ENCODE data around the gene MXRA7.
A peak's percentile ranks its signal among the peaks of the same experiment; 100 is the strongest.
"Not testable (repeated sequence)": the region's sequence is repeated elsewhere in the genome, so short reads cannot be mapped to it uniquely, and the experiment has no call there.

MXRA7 gene, protein sequence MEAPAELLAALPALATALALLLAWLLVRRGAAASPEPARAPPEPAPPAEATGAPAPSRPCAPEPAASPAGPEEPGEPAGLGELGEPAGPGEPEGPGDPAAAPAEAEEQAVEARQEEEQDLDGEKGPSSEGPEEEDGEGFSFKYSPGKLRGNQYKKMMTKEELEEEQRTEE

GRCh38 chr17:76710863-76711611 is at the start of gene MXRA7:
MXRA7 (minus strand) TSS chr17:76710965; CDS start chr17:76710946, 19 bp downstream.
- peak; percentile 46 for DNase-seq

GRCh38 chr17:76758570-76758969 is 47.8 kb upstream of the MXRA7 start:
- no peak for DNase-seq

- no peak for DNase-seq
Measured at GRCh38 chr17:76757256-76757655, 46.5 kb upstream of the MXRA7 start.

DNA sequence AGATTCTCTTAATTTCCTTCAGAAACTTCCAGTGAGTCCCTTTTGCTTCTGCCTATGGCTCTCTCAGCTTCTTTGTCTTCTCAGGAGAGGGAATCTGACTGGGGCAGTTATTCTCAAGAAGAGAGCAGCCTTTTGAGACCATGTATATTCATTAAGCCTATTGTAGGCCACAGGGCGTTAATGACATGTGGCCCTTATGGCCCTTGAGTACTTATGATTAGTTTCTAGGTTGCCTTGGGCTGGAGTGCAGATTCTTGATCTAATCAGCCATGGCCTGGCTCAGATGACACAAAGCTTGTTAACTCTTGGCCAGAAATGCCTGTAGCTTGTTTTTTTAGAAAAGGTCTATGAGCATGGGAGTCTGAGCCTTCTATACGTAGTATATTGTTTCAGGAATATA is 44.5 kb upstream of the MXRA7 start:
- DNase-seq: no peak

- DNase-seq: no peak
Measured at GRCh38 chr17:76753061-76753961, 42.5 kb upstream of the MXRA7 start.

GRCh38 chr17:76752006-76752405 is 41.2 kb upstream of the MXRA7 start:
- DNase-seq: no peak

GRCh38 chr17:76751416-76751993 is 40.7 kb upstream of the MXRA7 start:
- DNase-seq: no peak

DNA sequence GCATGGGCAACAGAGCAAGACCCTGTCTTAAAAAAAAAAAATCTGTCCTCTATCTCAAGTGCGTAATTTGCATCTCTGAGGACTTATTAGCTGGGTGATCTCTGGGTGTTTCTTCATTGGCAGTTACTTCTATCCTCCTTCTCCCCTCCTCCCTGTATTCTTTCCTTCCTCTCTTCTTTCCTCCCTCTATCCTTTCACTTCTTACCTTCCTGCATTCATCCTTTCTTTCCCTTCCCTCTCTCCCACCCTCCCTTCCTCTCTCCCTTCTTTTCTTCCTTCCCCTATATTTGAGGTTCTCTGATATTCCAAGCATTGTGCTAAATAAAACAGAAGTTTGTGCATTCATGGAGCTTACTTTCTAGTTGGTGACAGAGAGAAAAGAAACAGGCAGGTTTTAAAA is 37.9 kb upstream of the MXRA7 start:
- no peak for DNase-seq

DNA sequence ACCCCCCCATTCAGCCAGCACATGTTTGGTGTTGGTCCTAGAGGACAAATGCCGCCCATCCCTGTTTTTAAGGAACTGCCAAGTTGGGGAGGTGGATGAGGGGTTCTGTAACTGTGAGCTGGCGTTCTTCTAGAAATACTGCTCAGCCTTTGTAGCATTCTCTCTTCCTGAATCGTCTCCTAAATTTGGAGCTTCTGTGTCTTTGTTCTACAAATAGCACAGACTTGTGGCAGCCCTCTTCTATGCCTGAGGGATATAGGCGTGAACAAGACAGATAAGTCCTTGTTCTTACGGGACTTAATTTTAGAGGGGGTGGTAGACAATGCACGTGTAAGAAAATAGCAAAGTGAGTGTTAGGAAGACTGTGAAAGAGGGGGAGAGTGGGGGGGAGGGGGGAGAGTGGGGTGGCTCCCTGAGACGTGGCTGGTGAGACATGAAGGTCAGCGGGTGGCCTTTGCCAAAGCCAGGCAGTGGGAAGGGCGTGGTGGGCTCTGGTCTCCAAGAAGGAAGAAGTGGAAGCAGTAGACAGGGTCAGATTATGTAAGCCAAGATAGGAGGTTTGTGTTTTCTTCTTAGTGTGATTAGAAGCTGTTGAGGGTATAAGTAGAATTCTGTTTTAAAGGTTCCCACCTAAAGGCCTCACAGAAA is 37.1 kb upstream of the MXRA7 start:
- no peak for DNase-seq

GRCh38 chr17:76745785-76746184 is 35.0 kb upstream of the MXRA7 start:
- not testable (repeated sequence) for DNase-seq

DNA sequence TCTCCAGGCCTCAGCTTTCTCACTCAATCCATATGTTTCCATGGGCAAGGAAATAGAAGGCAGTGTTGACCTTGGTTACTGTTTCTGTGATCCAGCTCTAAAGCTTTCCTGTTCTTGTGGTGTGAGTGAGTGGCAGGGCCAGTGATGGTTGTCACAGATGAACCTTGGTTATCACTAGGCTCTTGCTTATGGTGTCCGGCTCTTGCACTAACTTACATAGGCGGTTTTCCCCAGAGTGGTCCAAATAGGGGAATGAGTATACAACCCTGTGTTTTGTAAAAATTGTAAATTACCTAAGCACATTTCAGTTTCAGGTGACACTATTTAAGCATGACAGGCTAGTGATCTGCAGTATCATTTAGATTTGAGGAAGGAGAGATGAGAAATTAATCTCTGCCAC is 34.0 kb upstream of the MXRA7 start:
- DNase-seq: no peak

DNA sequence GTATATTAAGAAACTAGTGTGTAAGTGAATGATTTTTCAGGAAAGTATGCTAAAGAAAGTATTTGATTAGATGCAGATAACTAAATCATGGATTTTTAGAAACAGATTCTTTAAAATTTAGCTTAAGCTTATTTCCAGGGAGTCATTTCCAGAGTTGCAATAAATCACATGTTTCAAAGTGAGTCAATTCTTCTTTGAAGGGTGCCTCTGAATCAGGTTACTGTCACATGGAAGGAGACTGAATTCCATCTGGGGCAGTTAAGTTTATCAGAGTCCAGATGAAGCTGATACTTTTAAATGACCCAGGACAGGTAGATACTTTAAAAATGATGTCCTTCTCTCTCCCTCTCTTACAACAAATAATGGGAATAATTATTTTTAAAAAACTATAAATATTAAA is 32.2 kb upstream of the MXRA7 start:
- DNase-seq: no peak

DNA sequence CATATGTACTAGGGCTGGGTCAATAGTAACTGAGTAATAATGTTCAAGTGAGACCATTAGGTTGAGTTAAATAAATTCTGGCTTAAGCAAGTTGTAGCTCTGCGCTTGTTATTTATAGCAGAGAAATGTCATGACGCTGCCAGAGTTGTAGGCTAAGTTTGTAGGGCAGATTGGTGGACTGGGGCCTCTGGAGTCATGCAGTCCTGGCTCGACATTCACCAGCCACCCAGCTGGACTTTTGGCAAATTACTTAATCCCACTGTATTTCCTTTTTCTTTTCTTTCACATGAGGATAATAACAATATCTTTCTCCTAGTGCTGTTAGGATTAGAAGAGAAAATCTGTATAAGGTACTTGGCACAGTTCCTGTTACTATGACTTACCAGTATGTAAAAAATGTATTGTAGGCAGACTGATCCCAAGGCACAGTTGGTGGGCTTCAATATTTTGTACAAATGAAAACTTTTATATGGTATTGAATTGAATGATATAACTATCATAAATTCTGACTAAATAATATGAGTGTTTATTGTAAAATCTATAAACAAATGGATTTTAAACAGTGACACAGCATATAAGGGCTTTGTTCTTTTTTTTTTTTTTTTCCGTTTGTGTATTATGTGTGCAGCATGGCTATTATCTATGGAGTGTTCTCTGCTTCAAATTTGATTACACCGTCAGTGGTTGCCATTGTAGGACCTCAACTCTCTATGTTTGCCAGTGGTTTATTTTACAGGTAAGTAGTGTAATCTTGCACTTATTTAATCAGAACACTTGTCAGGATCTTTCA is 29.8 kb upstream of the MXRA7 start:
- DNase-seq: no peak

GRCh38 chr17:76739568-76740115 is 28.9 kb upstream of the MXRA7 start:
- DNase-seq: not testable (repeated sequence)

DNA sequence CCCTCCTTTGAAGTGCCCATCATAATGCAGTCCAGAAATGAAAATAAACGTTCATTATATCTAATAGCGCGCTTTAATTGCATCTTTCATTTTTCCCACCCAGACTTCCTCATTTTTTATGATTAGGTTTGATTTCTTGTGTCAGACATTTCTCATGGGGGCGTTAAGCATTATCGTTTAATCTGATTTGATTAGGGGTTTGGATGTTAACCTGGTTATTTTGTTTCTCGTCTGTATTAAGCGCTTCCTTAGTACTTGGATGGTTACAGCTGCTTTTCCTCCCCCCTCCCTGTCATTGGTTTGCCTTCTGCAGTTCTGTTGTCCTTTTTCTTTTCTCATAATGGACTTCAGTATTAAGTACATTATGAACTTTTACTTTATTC is 27.7 kb upstream of the MXRA7 start:
- no peak for DNase-seq

DNA sequence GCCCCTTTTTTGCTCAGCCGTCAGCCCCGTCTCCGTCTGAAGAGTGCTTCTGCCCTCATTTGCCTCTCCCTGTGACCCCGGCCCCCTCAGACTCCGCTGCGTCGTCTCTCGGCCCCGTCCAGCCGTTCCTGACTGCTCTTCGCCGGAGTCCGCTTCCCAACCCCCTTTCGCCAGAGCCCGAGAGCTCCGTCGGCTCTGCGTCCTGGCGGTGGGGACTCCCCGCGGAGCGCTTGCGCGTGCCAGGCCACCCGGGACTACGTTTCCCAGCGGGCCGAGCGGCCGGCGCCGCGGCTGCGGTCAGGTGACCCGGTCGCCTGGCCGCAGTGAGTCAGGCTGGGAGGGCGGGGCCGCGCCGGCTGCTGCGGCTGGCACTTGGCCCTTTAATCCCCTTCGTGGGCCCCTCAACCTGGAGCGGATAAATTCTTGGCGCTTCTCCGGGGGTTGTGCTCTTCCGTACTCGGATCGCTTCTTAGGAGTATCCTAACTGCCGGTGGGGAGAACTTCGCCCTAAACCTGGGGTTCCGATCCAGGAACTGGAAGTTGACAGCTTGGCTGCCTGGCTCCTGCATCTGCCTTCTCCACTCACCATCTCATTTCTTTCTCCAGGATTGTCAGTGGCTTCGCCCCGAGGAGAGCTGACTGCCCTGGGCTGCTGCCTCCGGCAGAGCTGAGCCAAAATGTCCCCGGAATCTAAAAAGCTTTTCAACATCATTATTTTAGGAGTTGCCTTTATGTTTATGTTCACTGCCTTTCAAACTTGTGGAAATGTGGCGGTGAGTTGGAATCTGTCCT is 27.1 kb upstream of the MXRA7 start, which contains the start of gene MFSD11:
Gene MFSD11, plus strand, starts transcription at position 444 of the 792 bp plus-strand sequence. Its CDS starts 234 bp downstream, at position 678.
- peak; percentile 93 for DNase-seq

DNA sequence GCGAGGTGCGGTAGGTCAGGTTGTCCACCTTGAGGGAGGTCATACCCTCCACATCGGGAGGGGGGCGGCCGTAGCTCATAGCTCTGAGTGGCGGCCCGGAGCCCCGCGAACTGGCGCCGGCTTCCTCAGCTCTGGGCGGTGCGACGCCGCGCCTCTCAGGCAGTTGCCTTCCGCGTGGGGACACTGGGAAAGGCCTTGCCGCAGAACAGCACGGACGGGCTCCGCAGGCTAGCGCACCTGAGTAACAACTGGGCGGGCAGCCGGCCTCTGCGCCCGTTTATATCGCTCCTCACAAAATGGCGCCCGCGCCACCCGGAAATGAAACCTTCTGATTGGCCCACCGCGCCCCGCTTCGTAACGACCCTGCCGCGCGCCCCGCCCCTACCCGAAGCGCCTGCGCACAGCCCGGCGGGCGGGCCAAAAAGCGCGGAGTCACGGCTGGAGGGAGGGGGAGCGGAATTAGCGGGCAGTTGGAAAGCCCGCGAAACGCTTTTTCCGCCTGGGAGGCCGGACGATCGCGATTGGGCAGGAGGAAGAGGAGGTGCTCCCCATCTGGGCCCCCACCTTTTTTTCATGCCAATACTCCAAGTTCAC is 26.4 kb upstream of the MXRA7 start, which contains the start of gene SRSF2:
Gene SRSF2, minus strand, starts transcription at position 250 of the 594 bp plus-strand sequence. Its CDS starts 171 bp downstream, at position 79.
- DNase-seq: peak; percentile 95

DNA sequence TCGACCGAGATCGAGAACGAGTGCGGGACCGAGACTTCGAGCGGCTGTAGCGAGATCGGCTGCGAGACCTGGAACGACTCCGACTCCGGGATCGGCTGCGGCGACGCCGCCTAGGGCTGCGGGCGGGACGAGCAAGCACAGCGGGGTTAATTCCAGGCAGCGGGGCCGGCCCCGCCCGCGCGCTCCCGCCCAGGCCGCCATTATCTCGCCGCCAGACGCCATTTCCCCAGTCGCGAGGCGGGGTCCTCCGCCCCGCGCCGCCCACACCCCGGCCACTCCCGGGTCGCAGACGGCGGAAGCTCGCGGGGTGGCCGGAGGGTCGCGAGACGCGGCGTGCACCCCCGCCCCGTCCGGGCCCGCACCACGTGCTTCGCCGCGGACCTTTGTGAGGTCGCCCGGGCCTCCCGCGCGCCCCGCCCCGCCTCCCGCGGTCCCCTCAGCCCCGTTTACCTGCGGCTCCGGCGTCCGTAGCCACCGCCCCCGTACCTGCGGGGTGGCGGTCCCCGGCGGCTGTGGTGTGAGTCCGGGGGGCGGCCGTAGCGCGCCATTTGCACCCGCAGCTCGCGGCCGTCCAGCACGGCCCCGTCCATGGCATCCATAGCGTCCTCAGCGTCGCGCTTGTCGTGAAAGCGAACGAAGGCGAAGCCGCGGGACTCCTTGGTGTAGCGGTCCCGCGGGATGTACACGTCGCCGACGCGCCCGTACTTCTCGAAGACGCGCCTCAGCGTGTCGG is 25.8 kb upstream of the MXRA7 start:
- peak; percentile 46 for DNase-seq

All from NCI-H1105 treated with DMSO at 0.1 percent for 48 hours (cell line).